HG03558 (cell line): ENCODE results near the gene SELENOI.

Experiments used
- ATAC-seq: cut with Tn5 transposase; IDR thresholded peaks from one replicate; pipeline ENCODE4 v1.9.1; 2021; ENCODE audit warnings: moderate number of reproducible peaks; ENCODE audit not compliant: unreplicated experiment; ENCODE audit errors: extremely low read depth

SELENOI gene

GRCh38 chr2:26401739-26402541 is 56.0 kb downstream of the SELENOI start, which contains the start of gene DRC1:
Gene DRC1, plus strand, starts transcription at chr2:26401920. Its CDS starts 70 bp downstream, at chr2:26401990.
- ATAC-seq: no peak

DNA sequence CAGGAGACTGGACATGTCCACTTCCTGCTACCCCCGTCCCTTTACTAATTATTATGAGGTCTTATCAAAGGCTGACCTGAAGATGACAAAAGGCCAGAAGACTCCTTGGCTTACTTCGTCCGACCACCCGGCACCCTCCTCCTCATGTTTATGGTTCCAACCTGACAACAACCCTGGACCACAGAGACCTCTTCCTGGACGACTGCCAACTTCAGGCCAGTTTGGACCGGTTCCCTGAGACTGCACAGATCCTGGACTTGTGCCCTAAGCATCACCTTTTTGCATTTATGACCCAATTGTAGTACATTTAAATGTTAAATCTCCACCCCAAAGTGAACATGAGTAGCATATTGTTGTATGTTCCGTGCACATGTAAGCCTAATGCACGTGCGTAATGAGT is 61.6 kb downstream of the SELENOI start:
- ATAC-seq: no peak

DNA sequence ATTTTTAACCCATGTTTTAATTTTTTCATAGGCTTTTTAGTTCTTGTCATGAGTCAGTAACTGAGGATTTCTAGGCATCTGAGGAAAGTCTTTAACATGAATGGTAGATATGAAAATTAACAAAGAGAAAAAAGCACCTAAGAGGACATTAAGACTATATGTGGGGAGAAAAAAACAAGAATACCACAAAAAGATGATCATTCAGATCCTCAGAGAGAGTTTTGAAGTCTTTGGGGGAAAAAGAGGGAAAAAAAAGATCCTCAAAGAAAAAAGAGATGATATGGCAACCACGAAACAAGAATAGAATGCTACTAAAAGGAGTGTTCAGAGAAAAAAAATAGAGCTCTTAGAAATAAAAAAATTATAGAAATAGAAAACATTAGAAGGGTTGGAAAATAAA is 63.8 kb downstream of the SELENOI start:
- no peak for ATAC-seq

- ATAC-seq: no peak
Measured at GRCh38 chr2:26410764-26411243, 64.9 kb downstream of the SELENOI start.

GRCh38 chr2:26411419-26411818 is 65.5 kb downstream of the SELENOI start:
- no peak for ATAC-seq

DNA sequence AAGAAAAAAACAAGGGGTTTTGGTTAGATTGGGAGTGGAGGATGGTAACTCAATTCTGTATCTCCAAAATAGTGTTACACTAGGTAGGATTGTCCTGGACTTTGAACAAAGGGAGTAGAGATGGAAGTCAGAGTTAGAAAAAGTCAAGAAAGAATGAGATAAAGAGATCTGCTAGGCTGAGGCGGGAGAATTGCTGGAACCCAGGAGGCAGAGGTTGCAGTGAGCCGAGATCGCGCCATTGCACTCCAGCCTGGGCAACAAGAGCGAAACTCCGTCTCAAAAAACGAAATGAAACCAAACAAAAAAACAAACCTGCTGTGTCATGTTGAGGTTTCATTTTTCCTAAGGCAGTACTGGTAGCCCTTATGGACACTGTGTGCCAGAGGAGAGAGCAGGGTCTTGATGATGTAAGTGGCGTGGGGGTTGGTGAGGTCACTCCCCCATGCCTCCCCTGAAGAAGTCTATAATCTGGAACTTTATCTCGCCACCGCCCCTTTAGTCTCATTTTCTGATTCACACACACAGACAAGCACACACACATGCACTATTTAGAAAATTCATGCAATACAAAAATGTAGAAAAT is 66.2 kb downstream of the SELENOI start:
- ATAC-seq: no peak

- ATAC-seq: no peak
Measured at GRCh38 chr2:26414311-26414710, 68.4 kb downstream of the SELENOI start.

DNA sequence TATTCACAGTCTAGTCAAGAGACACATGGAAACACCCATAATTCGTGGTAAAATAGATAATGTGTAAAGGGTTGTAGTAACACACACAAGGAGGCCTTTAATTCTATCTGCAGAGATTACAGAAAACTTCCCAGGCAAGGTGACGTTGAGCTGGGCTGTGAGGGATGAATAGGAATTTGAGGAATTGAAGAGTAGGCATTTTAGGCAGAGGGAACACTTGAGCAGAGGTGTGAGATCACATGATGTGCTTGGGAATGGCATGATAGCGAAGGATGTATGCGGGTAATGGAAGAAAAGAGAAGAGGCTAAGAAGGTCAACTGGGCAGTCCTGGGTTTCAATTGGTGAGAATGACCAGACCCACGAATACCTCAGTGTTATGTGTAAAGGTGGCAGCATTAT is 76.0 kb downstream of the SELENOI start:
- ATAC-seq: no peak

GRCh38 chr2:26422947-26423629 is 77.1 kb downstream of the SELENOI start:
- ATAC-seq: no peak

- ATAC-seq: no peak
Measured at GRCh38 chr2:26423750-26424149, 77.8 kb downstream of the SELENOI start.

DNA sequence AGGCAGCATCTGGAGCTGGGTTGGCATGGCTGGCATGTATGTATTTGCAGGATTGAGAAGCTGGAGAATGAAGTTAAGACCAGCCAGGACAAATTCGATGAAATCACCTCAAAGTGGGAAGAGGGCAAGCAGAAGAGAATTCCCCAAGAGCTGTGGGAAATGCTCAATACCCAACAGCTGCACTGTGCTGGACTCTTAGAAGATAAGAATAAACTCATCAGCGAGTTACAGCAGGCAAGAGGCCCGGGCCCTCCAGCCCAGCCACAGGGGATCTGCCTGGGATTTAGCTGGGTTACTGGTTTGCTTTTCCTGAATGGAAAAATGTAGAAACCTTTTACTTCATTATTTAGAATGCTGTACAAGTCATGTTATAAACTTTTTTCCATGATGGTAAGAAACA is 78.3 kb downstream of the SELENOI start:
- ATAC-seq: no peak

DNA sequence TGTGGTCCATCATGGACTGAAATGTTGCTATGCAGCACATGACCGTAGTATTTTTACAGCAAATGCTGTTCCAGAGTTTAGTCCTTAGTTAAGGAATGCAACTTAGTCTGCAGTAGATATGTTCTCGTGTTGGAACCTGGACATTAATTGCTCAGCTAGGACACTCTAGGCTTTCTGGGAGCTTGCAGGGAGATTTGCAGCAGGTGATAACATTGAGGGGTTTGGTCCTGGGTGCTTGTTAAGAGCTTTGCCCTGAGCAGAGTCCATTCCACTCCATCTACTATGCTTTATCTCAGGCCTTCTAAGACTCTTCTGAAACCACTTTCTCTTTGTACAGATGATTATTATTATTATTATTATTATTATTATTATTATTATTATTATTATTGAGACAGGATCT is 82.9 kb downstream of the SELENOI start:
- ATAC-seq: no peak

DNA sequence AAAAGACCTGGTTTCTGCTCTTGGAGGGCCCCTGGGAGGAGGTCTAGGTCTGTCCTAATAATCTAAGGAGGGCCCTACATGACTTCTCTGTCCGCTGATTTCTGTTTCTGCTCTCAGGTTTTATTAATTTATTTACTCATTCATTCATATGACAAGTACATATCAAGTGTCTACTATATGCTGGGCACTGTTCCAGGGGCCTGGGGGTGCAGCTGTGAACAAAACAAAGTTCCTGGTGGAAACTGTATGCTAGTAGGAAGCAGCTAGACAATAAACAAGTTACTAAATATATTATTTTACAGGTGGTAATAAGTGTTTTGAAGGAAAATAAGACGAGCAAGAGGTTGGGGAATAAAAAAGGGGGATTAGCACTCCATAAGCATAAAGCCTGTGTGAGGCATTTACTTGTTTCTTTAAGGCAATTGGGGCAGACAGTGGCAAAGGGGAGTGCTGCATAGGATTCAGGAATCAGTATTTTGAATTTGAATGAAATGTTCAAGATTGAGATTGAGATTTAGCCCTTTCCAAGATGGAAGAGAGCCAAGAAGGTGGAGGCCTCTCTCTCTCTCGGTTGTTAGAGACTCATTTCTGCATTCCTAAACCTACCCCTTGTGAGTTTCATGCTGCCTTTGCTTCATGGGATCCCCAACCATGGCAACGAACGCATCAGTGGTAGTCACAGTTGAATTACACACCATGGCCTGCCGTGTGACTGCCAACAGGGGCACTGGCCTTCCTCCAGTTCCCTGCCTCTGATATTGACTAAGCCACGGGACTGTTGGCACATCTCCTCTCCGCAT is 84.0 kb downstream of the SELENOI start:
- no peak for ATAC-seq

- ATAC-seq: no peak
Measured at GRCh38 chr2:26430826-26431225, 84.9 kb downstream of the SELENOI start.

GRCh38 chr2:26432363-26432762 is 86.4 kb downstream of the SELENOI start:
- ATAC-seq: no peak

GRCh38 chr2:26432859-26433258 is 86.9 kb downstream of the SELENOI start:
- ATAC-seq: no peak

DNA sequence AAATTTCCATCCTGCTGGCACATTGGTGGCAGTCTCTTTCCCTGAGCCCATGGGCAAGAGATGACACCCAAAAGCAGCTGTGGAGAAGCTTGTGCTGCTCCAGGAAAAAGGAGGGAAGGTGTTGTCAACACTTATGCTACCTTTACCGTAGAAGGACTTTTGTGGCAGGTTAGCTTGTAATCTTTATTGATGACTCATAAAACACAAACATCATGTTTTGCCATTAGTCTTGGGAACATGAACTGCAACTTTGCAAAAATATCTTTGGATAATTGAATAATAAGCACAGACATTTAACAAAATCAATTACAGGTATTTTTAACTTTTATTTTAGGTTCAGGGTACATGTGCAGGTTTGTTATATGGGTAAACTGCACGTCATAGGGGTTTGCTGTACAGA is 89.2 kb downstream of the SELENOI start:
- no peak for ATAC-seq

GRCh38 chr2:26438526-26438925 is 92.6 kb downstream of the SELENOI start:
- no peak for ATAC-seq

DNA sequence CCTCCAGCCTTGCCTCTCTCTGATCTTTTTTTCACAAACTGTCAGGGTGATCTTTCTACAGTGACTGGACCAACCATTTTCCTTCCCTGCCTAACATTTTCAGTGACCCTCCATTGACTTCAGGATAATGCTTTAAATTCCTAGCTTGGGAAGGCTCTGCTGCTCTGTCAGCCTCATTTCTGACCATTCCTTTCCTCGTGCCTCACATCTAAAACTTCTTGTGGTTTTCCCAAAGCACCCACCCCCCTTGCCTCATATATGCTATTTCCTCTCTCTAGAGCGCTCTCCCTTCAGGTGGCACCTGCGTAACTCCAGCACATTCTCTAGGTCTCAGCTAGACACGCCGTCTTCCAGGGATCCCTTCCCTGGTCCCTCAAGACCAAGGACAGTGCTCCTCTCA is 93.0 kb downstream of the SELENOI start:
- no peak for ATAC-seq

- ATAC-seq: no peak
Measured at GRCh38 chr2:26442301-26442700, 96.4 kb downstream of the SELENOI start.
